ENCODE data around the gene AOPEP. TPM values are rescaled to one million over a fixed set of nuclear protein-coding genes. Genes with fewer than 3 reads are reported as not detected.

AOPEP gene
- polyA plus RNA-seq, 3 donors = 22.9 to 42.5 (median 31.5) TPM

- WGBS, 3 donors = 35 to 90% (median 89%) methylated on average over 18 of the region's 18 CpGs
- no peak overlapping the region for H3K27ac ChIP-seq (ENCODE audit: low read depth, low read length)
Measured at GRCh38 chr9:95102572-95102971, 376.1 kb downstream of the AOPEP start.

GRCh38 chr9:95103281-95103771 lies 376.8 kb downstream of the AOPEP start:
- 70 to 88% (median 78%) methylated on average over 15 of the region's 15 CpGs for WGBS, 3 donors
- no peak overlapping the region for H3K27ac ChIP-seq (ENCODE audit: low read depth, low read length)

- no peak overlapping the region for H3K27ac ChIP-seq (ENCODE audit: low read depth, low read length)
- WGBS, 3 donors = 70 to 74% (median 73%) methylated on average over 20 of the region's 20 CpGs
Measured at GRCh38 chr9:95103871-95104580, 377.5 kb downstream of the AOPEP start.

DNA sequence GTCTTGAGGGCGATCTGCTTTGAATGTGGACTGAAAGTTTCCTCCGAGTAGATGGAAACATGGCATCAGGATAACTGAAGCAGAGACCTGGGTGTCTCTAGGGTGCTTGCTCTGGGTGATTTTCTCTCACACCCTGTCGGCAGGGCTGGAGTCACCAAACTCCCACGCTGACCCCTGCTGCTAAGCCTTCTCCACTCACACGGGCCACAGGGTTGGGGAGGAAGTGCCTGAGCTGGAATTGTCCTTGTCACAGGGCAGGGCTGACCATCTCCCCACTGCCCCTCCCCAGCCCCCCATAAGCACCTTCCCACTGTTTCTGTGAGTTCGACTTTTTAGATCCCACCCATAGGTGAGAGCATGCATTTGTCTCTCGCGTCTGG lies 378.1 kb downstream of the AOPEP start:
- WGBS, 3 donors = 80 to 86% (median 81%) methylated on average over 8 of the region's 8 CpGs
- H3K27ac ChIP-seq (ENCODE audit: low read depth, low read length) = no peak overlapping the region

GRCh38 chr9:95104980-95105379 lies 378.5 kb downstream of the AOPEP start:
- WGBS, 3 donors = 60 to 92% (median 92%) methylated on average over 12 of the region's 12 CpGs

GRCh38 chr9:95105519-95106287 lies 379.2 kb downstream of the AOPEP start:
- WGBS, 3 donors = 83 to 90% (median 85%) methylated on average over 13 of the region's 13 CpGs
- no peak overlapping the region for H3K27ac ChIP-seq (ENCODE audit: low read depth, low read length)

More at GRCh38 chr9:95104980-95105379, 378.5 kb downstream of the AOPEP start:
- no peak overlapping the region for H3K27ac ChIP-seq (ENCODE audit: low read depth, low read length)

- H3K27ac ChIP-seq (ENCODE audit: low read depth, low read length) = no peak overlapping the region
- WGBS, 3 donors = 47 to 84% (median 80%) methylated on average over 18 of the region's 18 CpGs
Measured at GRCh38 chr9:95107001-95107749, 380.7 kb downstream of the AOPEP start.

GRCh38 chr9:95107976-95108375 lies 381.5 kb downstream of the AOPEP start:
- no peak overlapping the region for H3K27ac ChIP-seq (ENCODE audit: low read depth, low read length)
- 67 to 95% (median 93%) methylated on average over 14 of the region's 14 CpGs for WGBS, 3 donors

DNA sequence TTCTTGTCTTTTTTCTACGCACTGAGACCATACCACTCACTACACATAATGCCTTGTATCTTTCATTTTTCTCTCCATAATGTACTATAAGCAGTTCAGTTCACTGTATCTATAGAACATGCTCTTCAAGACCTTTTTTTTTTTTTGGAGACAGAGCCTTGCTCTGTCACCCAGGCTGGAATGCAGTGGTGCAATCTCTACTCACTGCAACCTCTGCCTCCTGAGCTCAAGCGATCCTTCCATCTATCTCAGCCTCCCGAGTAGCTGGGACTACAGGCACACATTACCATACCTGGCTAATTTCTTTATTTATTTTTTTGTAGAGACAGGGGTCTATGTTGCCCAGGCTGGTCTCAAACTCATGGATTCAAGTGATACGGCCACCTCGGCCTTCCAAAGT lies 382.3 kb downstream of the AOPEP start:
- 92 to 97% (median 93%) methylated on average over 5 of the region's 5 CpGs for WGBS, 3 donors
- H3K27ac ChIP-seq (ENCODE audit: low read depth, low read length) = no peak overlapping the region

DNA sequence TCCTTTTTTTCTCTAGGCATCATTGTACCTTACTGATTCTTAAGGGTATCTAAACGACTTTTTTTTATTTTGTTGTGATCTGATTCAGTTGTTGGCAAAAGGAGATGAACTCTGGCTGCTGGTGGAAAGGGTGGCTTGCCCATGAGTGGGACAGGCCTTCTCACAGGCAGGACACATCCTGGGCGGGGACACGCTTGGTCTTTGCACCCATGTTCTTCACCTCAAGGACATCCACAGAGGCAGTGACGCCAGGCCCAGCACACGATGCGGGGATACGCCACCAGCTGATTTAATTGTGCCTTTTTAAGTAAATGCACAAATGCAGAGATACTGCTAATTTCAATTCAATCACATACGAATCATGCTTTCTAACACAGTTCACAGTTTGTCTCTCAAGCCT lies 383.0 kb downstream of the AOPEP start:
- H3K27ac ChIP-seq (ENCODE audit: low read depth, low read length) = no peak overlapping the region
- 67 to 94% (median 92%) methylated on average over 8 of the region's 8 CpGs for WGBS, 3 donors

DNA sequence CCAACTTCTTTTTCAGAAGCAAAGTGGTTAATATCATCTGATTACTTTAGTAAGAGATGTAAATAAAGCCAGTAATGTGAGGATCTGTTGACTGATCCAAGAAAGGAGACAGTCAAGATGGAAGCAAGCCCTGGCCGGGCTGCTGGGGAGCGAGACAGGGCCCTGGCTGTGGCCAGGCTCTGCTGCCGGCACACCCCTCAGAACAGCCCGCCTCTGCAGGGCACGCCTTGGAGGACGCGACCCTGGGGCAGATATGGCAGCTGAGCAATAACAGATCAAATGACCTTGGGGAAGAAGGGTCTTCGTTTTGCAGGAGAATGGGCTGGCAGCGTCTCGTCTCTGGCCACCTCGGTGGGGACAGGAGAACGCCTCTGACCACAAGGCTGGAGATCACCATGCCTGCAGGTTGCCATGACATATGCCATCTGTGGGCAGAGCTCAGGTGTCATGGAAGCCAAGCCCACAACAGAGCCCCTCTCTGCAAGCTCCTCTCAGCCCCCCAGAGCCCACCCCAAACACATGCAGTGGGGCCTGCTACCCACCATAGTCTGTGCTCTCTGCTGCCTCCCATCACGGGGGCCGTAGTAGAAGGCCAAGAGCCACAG lies 384.5 kb downstream of the AOPEP start:
- 85 to 96% (median 96%) methylated on average over 14 of the region's 14 CpGs for WGBS, 3 donors
- H3K27ac ChIP-seq (ENCODE audit: low read depth, low read length) = no peak overlapping the region

GRCh38 chr9:95111716-95112115 lies 385.2 kb downstream of the AOPEP start:
- WGBS, 3 donors = 93 to 96% (median 94%) methylated on average over 11 of the region's 11 CpGs
- H3K27ac ChIP-seq (ENCODE audit: low read depth, low read length) = no peak overlapping the region

- WGBS, 3 donors = 87 to 92% (median 91%) methylated on average over 12 of the region's 12 CpGs
- no peak overlapping the region for H3K27ac ChIP-seq (ENCODE audit: low read depth, low read length)
Measured at GRCh38 chr9:95112436-95113280, 386.2 kb downstream of the AOPEP start.

- 94 to 97% (median 97%) methylated on average over 6 of the region's 6 CpGs for WGBS, 3 donors
- H3K27ac ChIP-seq (ENCODE audit: low read depth, low read length) = no peak overlapping the region
Measured at GRCh38 chr9:95115104-95115503, 388.6 kb downstream of the AOPEP start.

DNA sequence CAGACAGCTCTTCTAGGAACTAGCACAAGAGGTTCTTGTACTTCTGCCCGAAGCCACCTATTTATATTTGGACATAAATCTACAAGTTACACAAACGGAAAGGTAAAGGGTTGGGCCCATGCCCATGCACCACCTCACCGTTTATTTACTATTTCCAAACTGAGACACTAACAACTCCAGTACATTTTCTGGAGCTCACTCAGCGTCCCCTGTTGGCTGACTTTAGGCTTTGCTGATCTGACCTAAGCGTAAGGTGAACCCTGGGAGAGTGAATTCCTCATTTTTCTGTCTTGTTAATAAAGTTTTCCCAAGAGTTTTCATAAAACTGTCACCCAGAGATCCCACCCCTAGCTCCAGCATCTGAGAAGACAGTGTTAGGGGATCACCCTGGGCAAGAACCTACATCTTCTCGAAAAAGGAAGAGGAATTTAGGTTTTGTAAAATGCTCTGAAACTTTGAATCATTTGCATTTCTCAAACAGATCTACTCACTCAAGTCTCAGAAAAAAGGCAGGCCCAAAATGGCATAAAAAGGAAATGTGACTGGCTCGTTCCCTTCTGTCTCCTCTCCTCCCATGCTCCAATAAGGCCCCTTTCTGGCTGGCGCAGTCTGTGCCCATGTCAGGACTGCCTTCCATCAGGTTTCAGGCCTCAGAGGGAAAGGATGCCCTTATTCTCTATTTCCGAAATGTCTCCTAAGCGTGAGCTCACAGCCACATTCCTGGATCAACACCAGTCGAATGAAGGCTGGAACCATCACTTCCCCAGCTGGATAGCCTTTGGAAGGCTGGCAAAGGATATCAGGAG lies 389.7 kb downstream of the AOPEP start:
- 76 to 91% (median 87%) methylated on average over 11 of the region's 11 CpGs for WGBS, 3 donors
- H3K27ac ChIP-seq (ENCODE audit: low read depth, low read length) = no peak overlapping the region

DNA sequence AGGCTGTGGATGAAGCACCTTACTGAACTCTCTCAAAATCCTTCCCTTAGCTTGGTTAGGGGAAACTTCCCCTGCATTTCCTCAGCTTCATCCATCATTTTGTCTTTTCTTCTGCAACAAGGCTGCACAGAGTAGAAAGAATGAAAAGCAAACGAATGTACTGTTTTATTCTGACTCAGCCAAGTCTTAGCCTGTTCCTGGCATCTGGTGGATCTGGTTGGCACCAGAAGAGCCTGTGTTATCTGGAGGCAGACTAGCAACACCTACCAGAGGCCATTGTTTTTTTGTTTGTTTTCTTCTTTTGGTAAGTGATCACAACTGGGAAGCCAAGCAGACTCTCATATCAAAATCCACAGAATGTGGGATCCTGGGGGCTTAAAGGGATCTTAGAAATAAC lies 390.3 kb downstream of the AOPEP start:
- 24 to 58% (median 47%) methylated on average over 1 of the region's 1 CpG for WGBS, 3 donors
- H3K27ac ChIP-seq (ENCODE audit: low read depth, low read length) = no peak overlapping the region

- no peak overlapping the region for H3K27ac ChIP-seq (ENCODE audit: low read depth, low read length)
- WGBS, 3 donors = 83 to 93% (median 90%) methylated on average over 4 of the region's 4 CpGs
Measured at GRCh38 chr9:95118596-95118995, 392.1 kb downstream of the AOPEP start.

Measured in adipose tissue (tissue), 3 donors.